Activated CD4-positive, alpha-beta memory T cell treated with anti-CD3 and anti-CD28 coated beads, Interleukin-2, amount 10 ng/mL, durations not matched to agents 7 days and 5 days (primary cell): ENCODE results near the gene NEDD4L. TPM values are rescaled to one million over a fixed set of nuclear protein-coding genes. Genes with fewer than 3 reads are reported as not detected.

Source experiments
- CTCF ChIA-PET: fragments of 350-600 bp; sonication (Branson Sonifier 250); formaldehyde crosslinking; loops from one replicate; lab custom pipeline; 2021; ENCODE audit warnings: antibody characterized with exemption, inconsistent platforms; lab: Charles Lee
- POLR2A ChIA-PET: fragments of 350-600 bp; sonication (Branson Sonifier 250); formaldehyde crosslinking; loops from one replicate; lab custom pipeline; 2021; ENCODE audit warnings: antibody characterized with exemption; lab: Charles Lee
- DNase-seq: peaks from one replicate; pipeline ENCODE4 v3.0.0-alpha.2; 2020
- H3K27ac Mint-ChIP-seq: one replicate; pipeline ENCODE4 v1.8.0; 2021; ENCODE audit warnings: mild to moderate bottlenecking, mixed read lengths
- H3K27me3 Mint-ChIP-seq: one replicate; pipeline ENCODE4 v1.8.0; 2021; ENCODE audit warnings: mixed read lengths
- H3K36me3 Mint-ChIP-seq: one replicate; pipeline ENCODE4 v1.8.0; 2021; ENCODE audit warnings: low read depth, mixed read lengths
- H3K4me1 Mint-ChIP-seq: one replicate; pipeline ENCODE4 v1.8.0; 2021; ENCODE audit warnings: mixed read lengths
- H3K4me3 Mint-ChIP-seq: one replicate; pipeline ENCODE4 v1.8.0; 2021; ENCODE audit warnings: mild to moderate bottlenecking, mixed read lengths
- H3K9me3 Mint-ChIP-seq: one replicate; pipeline ENCODE4 v1.8.0; 2021; ENCODE audit warnings: mixed read lengths
- total RNA-seq, 2 experiments: library from RNA; stranded (reverse); gene quantifications; one replicate each; pipeline ENCODE4 v1.2.3, GENCODE V29; 2021

Gene NEDD4L
- total RNA-seq, 2 experiments from 2014 or later, result 4.6 to 5.8 TPM

GRCh38 chr18:58093311-58093803 is 49.3 kb downstream of the NEDD4L start:
- Mint-ChIP-seq H3K27ac (no peak overlapping the region), H3K9me3 (no peaks in the 10 kb centered on the region), H3K4me3 (no peak overlapping the region), H3K27me3 (peaks cover 2% of the 10 kb centered on the region), H3K36me3 (no peaks in the 10 kb centered on the region), H3K4me1 (no peaks in the 10 kb centered on the region)
- CTCF ChIA-PET, result no interaction called here
- no peak for DNase-seq
- POLR2A ChIA-PET, result no interaction called here

DNA sequence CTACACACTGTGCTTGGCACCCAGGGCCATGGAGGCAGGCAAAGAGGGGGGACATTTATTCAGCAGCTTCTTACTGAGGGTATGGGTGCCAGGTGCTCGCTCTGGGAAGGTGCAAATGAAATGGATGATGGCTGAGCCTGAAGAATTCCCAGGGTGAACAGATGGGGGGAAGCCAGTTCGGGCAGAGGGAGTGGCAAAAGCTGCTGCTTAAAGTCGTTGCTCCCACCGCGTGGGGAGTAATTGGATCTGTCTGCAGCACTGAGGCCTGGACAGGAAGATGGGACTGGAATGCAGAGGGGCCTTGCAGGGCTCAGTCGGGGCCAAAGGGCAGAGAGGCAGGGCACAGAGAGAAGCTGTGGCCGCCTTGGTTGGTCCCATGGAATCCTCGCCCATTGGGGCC is 51.2 kb downstream of the NEDD4L start:
- Mint-ChIP-seq H3K4me3 (no peak overlapping the region), H3K27me3 (peaks cover 2% of the 10 kb centered on the region), H3K27ac (no peak overlapping the region), H3K9me3 (no peaks in the 10 kb centered on the region), H3K4me1 (no peaks in the 10 kb centered on the region), H3K36me3 (no peaks in the 10 kb centered on the region)
- POLR2A ChIA-PET, result no interaction called here
- CTCF ChIA-PET, result interaction anchor here (1.1 kb wide), 1 partner anchor 26 kb away, joined by 3 read pairs; no protein-coding TSS in a partner anchor
- no peak for DNase-seq

- H3K4me1 Mint-ChIP-seq, result no peaks in the 10 kb centered on the region
- no peaks in the 10 kb centered on the region for H3K9me3 Mint-ChIP-seq
- no peaks in the 10 kb centered on the region for H3K36me3 Mint-ChIP-seq
- no peak overlapping the region for H3K27ac Mint-ChIP-seq
- H3K4me3 Mint-ChIP-seq, result no peak overlapping the region
- POLR2A ChIA-PET, result no interaction called here
- CTCF ChIA-PET, result interaction anchor here (1.1 kb wide), 1 partner anchor 26 kb away, joined by 3 read pairs; no protein-coding TSS in a partner anchor
- H3K27me3 Mint-ChIP-seq, result peaks cover 2% of the 10 kb centered on the region
- DNase-seq, result no peak
Measured at GRCh38 chr18:58095655-58096054, 51.6 kb downstream of the NEDD4L start.

DNA sequence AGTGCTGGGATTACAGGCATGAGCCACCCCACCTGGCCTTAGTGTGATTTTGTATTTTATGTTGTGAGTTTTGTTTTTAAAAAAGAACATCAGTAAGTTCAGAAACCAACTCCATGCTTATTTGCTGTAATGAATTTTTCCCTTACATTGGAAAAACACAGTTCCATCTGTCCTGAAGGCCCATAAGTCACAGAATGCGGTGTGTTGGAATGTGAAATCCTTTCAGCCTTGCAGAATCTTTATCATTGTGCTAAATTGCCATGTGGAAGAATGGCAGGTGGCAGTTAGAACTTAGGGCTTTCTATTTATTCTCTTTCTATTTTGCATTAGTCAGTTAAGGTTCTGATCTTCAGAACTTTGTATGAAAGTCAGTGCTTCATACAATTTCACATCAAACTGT is 52.6 kb downstream of the NEDD4L start:
- H3K27me3 Mint-ChIP-seq, result peaks cover 2% of the 10 kb centered on the region
- H3K36me3 Mint-ChIP-seq, result no peaks in the 10 kb centered on the region
- H3K9me3 Mint-ChIP-seq, result no peaks in the 10 kb centered on the region
- DNase-seq, result no peak
- ChIA-PET CTCF (interaction anchor here (1.1 kb wide), 1 partner anchor 25 kb away, joined by 3 read pairs; no protein-coding TSS in a partner anchor), POLR2A (no interaction called here)
- no peak overlapping the region for H3K4me3 Mint-ChIP-seq
- H3K4me1 Mint-ChIP-seq, result no peaks in the 10 kb centered on the region
- no peak overlapping the region for H3K27ac Mint-ChIP-seq

DNA sequence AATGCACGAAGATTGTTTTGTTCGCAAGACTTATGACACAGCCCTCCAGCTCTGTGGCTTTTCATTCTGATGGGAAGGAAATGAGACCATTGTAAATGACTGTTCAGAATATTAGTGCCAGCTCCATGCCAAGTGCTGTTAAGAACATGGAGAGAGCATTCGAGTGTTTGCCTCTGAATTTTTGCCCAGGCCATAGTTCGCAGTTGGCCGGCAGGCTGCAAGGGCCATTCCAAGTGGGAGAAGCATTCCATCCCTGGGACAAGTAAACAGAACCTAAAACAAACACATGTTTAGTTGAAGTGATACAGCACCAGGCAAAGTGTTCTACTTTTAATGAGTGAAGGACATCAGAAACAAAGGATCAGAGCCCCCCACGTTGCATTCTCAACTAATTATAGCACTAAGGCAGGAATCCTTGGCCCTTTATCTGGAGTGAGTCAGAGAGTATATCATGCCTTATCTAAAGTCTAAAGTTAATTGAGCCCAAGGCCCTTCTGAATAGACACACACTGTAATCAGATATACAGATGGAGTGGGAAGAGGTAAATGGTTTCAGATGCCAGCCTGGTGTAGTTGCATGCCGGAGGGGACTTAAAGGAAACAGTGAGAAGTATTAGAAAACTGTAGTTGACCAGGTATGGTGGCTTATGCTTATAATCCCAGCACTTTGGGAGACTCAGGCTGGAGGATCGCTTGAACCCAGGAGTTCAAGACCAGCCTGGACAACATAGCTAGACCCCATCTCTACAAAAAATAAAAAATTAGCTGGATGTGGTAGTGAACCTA is 53.3 kb downstream of the NEDD4L start:
- CTCF ChIA-PET, result no interaction called here
- Mint-ChIP-seq H3K27ac (no peak overlapping the region), H3K4me3 (no peak overlapping the region), H3K4me1 (no peaks in the 10 kb centered on the region), H3K36me3 (no peaks in the 10 kb centered on the region), H3K9me3 (no peaks in the 10 kb centered on the region), H3K27me3 (peaks cover 4% of the 10 kb centered on the region)
- POLR2A ChIA-PET, result no interaction called here
- no peak for DNase-seq

DNA sequence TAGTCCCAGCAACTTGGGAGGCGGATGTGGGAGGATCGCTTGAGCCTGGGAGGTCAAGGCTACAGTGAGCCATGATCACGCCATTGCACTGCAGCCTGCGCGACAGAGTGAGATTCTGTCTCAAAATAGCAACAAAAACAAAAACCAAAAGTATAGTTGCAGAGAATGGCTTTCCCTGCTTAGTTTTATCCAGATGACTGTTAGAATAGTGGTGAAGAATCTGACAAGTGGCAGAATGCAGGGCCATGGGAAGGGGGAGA is 53.8 kb downstream of the NEDD4L start:
- DNase-seq, result no peak
- Mint-ChIP-seq H3K4me3 (no peak overlapping the region), H3K36me3 (no peaks in the 10 kb centered on the region), H3K4me1 (no peaks in the 10 kb centered on the region), H3K27ac (no peak overlapping the region), H3K27me3 (peaks cover 4% of the 10 kb centered on the region), H3K9me3 (no peaks in the 10 kb centered on the region)
- CTCF ChIA-PET, result no interaction called here
- POLR2A ChIA-PET, result no interaction called here

- no peak overlapping the region for H3K4me3 Mint-ChIP-seq
- no peaks in the 10 kb centered on the region for H3K9me3 Mint-ChIP-seq
- DNase-seq, result no peak
- no peaks in the 10 kb centered on the region for H3K4me1 Mint-ChIP-seq
- H3K36me3 Mint-ChIP-seq, result no peaks in the 10 kb centered on the region
- CTCF ChIA-PET, result no interaction called here
- H3K27me3 Mint-ChIP-seq, result peaks cover 4% of the 10 kb centered on the region
- H3K27ac Mint-ChIP-seq, result no peak overlapping the region
- POLR2A ChIA-PET, result no interaction called here
Measured at GRCh38 chr18:58098706-58099105, 54.7 kb downstream of the NEDD4L start.

DNA sequence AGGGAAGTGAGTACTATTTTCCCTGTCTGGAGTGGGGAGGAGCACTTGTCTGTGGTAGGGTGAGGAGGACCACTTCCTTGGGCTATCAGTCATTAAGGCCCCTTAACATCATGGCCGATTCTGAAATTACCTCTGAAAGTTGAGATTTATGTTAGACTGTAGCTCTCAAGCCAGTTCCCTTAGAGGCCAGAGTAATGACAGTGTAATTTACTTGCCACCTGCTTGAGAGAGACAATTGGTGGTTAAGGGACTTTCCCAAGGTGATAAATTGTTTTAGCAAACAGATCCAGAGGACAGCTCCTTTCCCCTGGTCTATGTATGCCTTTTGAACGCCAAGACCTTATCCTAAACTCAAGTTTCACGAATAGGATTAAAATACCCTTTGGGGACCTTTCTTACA is 56.1 kb downstream of the NEDD4L start:
- no peak overlapping the region for H3K27ac Mint-ChIP-seq
- DNase-seq, result no peak
- POLR2A ChIA-PET, result no interaction called here
- no peaks in the 10 kb centered on the region for H3K36me3 Mint-ChIP-seq
- no peak overlapping the region for H3K4me3 Mint-ChIP-seq
- CTCF ChIA-PET, result no interaction called here
- H3K9me3 Mint-ChIP-seq, result no peaks in the 10 kb centered on the region
- H3K4me1 Mint-ChIP-seq, result no peaks in the 10 kb centered on the region
- peaks cover 11% of the 10 kb centered on the region for H3K27me3 Mint-ChIP-seq

DNA sequence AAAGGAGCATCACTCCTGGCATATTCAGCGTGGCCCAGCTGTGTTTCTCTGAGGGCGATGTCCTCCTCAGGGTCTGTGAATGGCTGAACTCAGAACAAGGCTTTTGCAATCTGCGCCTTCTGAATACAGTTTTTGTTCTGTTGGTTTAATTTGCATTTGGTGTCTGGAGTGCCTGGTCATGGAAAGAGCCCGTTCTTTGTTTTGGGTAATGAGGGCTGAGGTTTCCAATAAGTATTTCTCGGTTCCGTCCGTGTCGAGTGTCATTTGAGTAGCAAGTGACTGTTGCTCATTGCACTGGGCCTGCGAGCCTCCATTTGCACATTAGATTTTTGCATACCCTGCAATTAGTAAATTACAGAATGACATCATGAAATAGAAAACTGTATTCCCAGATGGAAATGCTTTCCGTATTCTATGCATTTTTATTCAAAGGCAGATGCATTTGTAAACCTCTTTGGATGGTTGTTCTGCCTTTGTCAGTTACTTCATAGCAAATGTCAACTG is 57.3 kb downstream of the NEDD4L start:
- Mint-ChIP-seq H3K36me3 (no peaks in the 10 kb centered on the region), H3K9me3 (no peaks in the 10 kb centered on the region), H3K4me3 (no peak overlapping the region), H3K4me1 (no peaks in the 10 kb centered on the region), H3K27me3 (peaks cover 11% of the 10 kb centered on the region), H3K27ac (no peak overlapping the region)
- ChIA-PET CTCF (no interaction called here), POLR2A (no interaction called here)
- no peak for DNase-seq

- no peak for DNase-seq
- Mint-ChIP-seq H3K9me3 (no peaks in the 10 kb centered on the region), H3K4me3 (no peak overlapping the region), H3K27ac (no peak overlapping the region), H3K36me3 (no peaks in the 10 kb centered on the region), H3K4me1 (no peaks in the 10 kb centered on the region), H3K27me3 (peaks cover 11% of the 10 kb centered on the region)
- ChIA-PET POLR2A (no interaction called here), CTCF (no interaction called here)
Measured at GRCh38 chr18:58102018-58102417, 58.0 kb downstream of the NEDD4L start.

- H3K4me1 Mint-ChIP-seq, result no peaks in the 10 kb centered on the region
- no peaks in the 10 kb centered on the region for H3K36me3 Mint-ChIP-seq
- H3K9me3 Mint-ChIP-seq, result no peaks in the 10 kb centered on the region
- ChIA-PET CTCF (no interaction called here), POLR2A (no interaction called here)
- H3K27ac Mint-ChIP-seq, result no peak overlapping the region
- peaks cover 11% of the 10 kb centered on the region for H3K27me3 Mint-ChIP-seq
- no peak overlapping the region for H3K4me3 Mint-ChIP-seq
- DNase-seq, result no peak
Measured at GRCh38 chr18:58102875-58103274, 58.8 kb downstream of the NEDD4L start.

DNA sequence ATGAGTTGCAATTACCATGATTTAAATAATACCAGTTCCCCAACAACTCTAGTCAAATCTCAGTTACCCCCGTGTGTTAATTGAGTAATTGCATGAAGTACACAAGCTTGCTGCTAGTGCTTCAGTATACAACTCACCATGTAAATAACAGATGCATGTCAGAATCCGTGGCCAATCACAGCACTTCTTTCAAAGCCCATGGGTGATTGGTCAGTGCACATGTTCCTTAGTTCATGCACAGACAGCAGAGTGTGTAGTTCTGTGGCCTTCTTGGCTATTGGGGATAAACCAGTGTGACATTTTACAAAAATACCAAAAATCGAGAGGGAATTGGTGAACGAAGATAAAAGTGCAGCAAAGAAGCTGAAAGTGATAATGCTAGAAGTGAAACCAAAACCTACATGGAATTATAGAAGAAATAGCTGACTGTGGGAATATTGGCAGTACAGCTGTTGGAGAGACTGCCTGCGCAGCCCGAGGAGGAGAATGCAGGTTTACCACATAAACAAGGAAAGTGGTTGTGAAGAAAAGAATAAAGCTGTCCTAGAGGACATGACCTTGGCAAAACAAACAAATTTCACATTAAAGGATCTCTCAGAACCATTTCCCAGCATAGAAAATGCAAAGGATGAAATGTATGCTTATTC is 59.4 kb downstream of the NEDD4L start:
- H3K4me1 Mint-ChIP-seq, result no peaks in the 10 kb centered on the region
- CTCF ChIA-PET, result no interaction called here
- POLR2A ChIA-PET, result no interaction called here

DNA sequence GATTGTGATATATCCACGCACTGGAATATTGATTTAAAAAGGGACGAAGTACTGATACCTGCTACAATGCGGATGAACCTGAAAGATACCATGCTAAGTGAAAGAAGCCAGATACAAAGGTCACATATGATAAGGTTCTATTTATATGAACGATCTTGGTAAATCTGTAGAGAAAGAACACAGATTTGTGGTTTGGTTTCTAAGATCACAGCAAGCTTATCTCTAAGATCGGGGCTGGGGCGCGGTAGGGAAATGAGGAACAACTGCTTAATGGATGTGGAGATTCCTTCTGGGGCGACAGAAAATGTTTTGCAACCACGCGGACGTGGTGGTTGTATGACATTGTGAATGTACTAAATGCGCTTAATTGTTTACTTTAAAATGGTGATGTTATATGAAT is 60.1 kb downstream of the NEDD4L start:
- no peak for DNase-seq
- no peaks in the 10 kb centered on the region for H3K9me3 Mint-ChIP-seq
- peaks cover 11% of the 10 kb centered on the region for H3K27me3 Mint-ChIP-seq
- H3K27ac Mint-ChIP-seq, result no peak overlapping the region
- no peaks in the 10 kb centered on the region for H3K36me3 Mint-ChIP-seq
- no peaks in the 10 kb centered on the region for H3K4me1 Mint-ChIP-seq
- POLR2A ChIA-PET, result no interaction called here
- CTCF ChIA-PET, result no interaction called here
- H3K4me3 Mint-ChIP-seq, result no peak overlapping the region

More for the DNA sequence above, 59.4 kb downstream of the NEDD4L start:
- no peak overlapping the region for H3K4me3 Mint-ChIP-seq
- H3K27me3 Mint-ChIP-seq, result peaks cover 11% of the 10 kb centered on the region
- no peaks in the 10 kb centered on the region for H3K36me3 Mint-ChIP-seq
- no peaks in the 10 kb centered on the region for H3K9me3 Mint-ChIP-seq
- no peak for DNase-seq
- no peak overlapping the region for H3K27ac Mint-ChIP-seq
